Neuronal stem cell (in vitro differentiated cells): ENCODE measurements around the gene S100A9.

Experiments
- DNase-seq: peaks from one replicate; pipeline ENCODE4 v3.0.0-alpha.2; 2013; ENCODE audit warnings: low spot score
- H2AFZ ChIP-seq: one replicate; pipeline ENCODE4 v1.6.1; 2013; ENCODE audit warnings: mild to moderate bottlenecking, low read length, inconsistent platforms
- H2AK5ac ChIP-seq: 2 replicates; pipeline ENCODE4 v1.6.1; 2013; ENCODE audit warnings: low read depth, mild to moderate bottlenecking, inconsistent platforms, low read length, moderate library complexity, mixed read lengths
- H2BK120ac ChIP-seq: 2 replicates; pipeline ENCODE4 v1.6.1; 2013; ENCODE audit warnings: low read depth, mild to moderate bottlenecking, inconsistent platforms, low read length, moderate library complexity, mixed read lengths
- H2BK12ac ChIP-seq: one replicate; pipeline ENCODE4 v1.6.1; 2013; ENCODE audit warnings: low read length, inconsistent platforms
- H2BK15ac ChIP-seq: 2 replicates; pipeline ENCODE4 v1.6.1; 2013; ENCODE audit warnings: mild to moderate bottlenecking, low read length, inconsistent platforms, mixed read lengths
- H2BK5ac ChIP-seq: one replicate; pipeline ENCODE4 v1.6.1; 2013; ENCODE audit warnings: inconsistent platforms, mild to moderate bottlenecking, low read length, moderate library complexity
- H3K14ac ChIP-seq: one replicate; pipeline ENCODE4 v1.6.1; 2013; ENCODE audit warnings: low read length, inconsistent platforms
- H3K18ac ChIP-seq: 2 replicates; pipeline ENCODE4 v1.6.1; 2013; ENCODE audit warnings: low read length, inconsistent platforms
- H3K23ac ChIP-seq: 2 replicates; pipeline ENCODE4 v1.6.1; 2013; ENCODE audit warnings: low read depth, mild to moderate bottlenecking, mixed read lengths, low read length, inconsistent platforms; ENCODE audit not compliant: poor library complexity
- H3K27ac ChIP-seq: replicated peaks from 3 replicates; pipeline ENCODE4 v1.5.1; 2013; ENCODE audit warnings: low read length, inconsistent platforms
- H3K27me3 ChIP-seq, 3 experiments: 2 replicates each; pipeline ENCODE4 v1.6.1; 2013; ENCODE audit warnings: low read length in 3 of 3, mild to moderate bottlenecking in 2 of 3, inconsistent platforms in 1 of 3, low read depth in 1 of 3, mixed read lengths in 1 of 3, moderate library complexity in 1 of 3; ENCODE audit not compliant: control insufficient read depth in 3 of 3, insufficient read depth in 3 of 3
- H3K36me3 ChIP-seq, 2 donors: replicated peaks in 1 of 2; 2 replicates each; pipeline ENCODE4 v1.6.1; 2013; ENCODE audit warnings: low read length in 2 of 2; ENCODE audit not compliant: control insufficient read depth in 2 of 2, insufficient read depth in 2 of 2
- H3K4ac ChIP-seq: 2 replicates; pipeline ENCODE4 v1.6.1; 2013; ENCODE audit warnings: inconsistent platforms, mild to moderate bottlenecking, low read length, moderate library complexity
- H3K4me1 ChIP-seq, 2 donors: 1 replicate in 1 of 2; 2 replicates in 1 of 2; pipeline ENCODE4 v1.6.1; 2013; ENCODE audit warnings: low read length in 2 of 2, low read depth in 1 of 2; ENCODE audit not compliant: control insufficient read depth in 2 of 2, insufficient read depth in 1 of 2
- H3K4me2 ChIP-seq: one replicate; pipeline ENCODE4 v1.6.1; 2013; ENCODE audit warnings: mild to moderate bottlenecking, low read length, inconsistent platforms; ENCODE audit not compliant: insufficient read depth, poor library complexity, severe bottlenecking
- H3K4me3 ChIP-seq, 2 donors: 2 replicates each; pipeline ENCODE4 v1.5.1; 2013; ENCODE audit warnings: low read length in 2 of 2, mild to moderate bottlenecking in 2 of 2, inconsistent platforms in 1 of 2, moderate library complexity in 1 of 2
- H3K79me1 ChIP-seq: one replicate; pipeline ENCODE4 v1.6.1; 2013; ENCODE audit warnings: low read depth, mild to moderate bottlenecking, inconsistent platforms, low read length, moderate library complexity
- H3K9ac ChIP-seq: one replicate; pipeline ENCODE4 v1.6.1; 2013; ENCODE audit warnings: mild to moderate bottlenecking, low read depth, low read length, inconsistent platforms; ENCODE audit not compliant: poor library complexity
- H3K9me3 ChIP-seq, 2 donors: replicated peaks in 1 of 2; 2 replicates each; pipeline versions ENCODE3 to v1.6.1; 2013; ENCODE audit warnings: low read length in 2 of 2, mild to moderate bottlenecking in 2 of 2, inconsistent platforms in 1 of 2, low read depth in 1 of 2, mixed read lengths in 1 of 2, moderate library complexity in 1 of 2; ENCODE audit not compliant: control insufficient read depth in 2 of 2, insufficient read depth in 1 of 2
- H4K8ac ChIP-seq: one replicate; pipeline ENCODE4 v1.6.1; 2013; ENCODE audit warnings: low read depth, mild to moderate bottlenecking, inconsistent platforms, low read length, moderate library complexity
- H4K91ac ChIP-seq: one replicate; pipeline ENCODE4 v1.6.1; 2013; ENCODE audit warnings: low read length, low read depth, mild to moderate bottlenecking, inconsistent platforms; ENCODE audit not compliant: poor library complexity
- WGBS, 2 donors: extraction: QIAGEN DNeasy Blood & Tissue Kit; methylation state at CpG; one replicate each; pipeline ENCODE4 v1.1.7; 2013; ENCODE audit warnings: missing lambda C conversion rate in 2 of 2, mixed read lengths in 1 of 2; ENCODE audit not compliant: insufficient read length in 2 of 2, insufficient replicate concordance in 1 of 2; ENCODE audit errors: extremely low coverage in 2 of 2; 5-methylcytosine and 5-hydroxymethylcytosine counted together

S100A9 gene

DNA sequence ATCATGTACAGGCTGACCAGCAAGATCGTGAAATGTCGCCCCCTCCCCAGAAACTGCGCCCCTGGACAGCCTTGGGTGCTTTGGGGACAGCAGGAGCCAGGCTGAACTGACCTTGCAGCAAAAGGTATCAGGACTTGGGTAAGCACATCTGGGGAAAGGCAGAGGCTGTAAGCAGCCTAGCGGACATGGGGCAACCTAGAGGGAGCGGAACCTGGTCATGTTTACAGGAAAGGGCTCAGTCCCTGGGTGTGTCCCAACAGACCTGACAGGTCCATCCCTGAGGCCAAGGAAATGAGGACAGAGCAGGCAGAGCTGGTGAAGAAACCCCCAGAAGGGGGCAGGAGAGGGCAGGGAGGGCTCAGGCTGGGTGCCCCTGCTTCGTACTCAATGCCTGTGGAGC lies 36.3 kb downstream of the S100A9 start:
- peaks cover 0 to 44% (median 0%) of the 10 kb centered on the region in 3 experiments for H3K27me3 ChIP-seq
- H3K27ac ChIP-seq = no peak overlapping the region
- H4K91ac ChIP-seq = no peak overlapping the region
- no peaks in the 10 kb centered on the region for H3K4me1 ChIP-seq
- H3K23ac ChIP-seq = no peak overlapping the region
- H3K9me3 ChIP-seq = no peaks in the 10 kb centered on the region
- H3K4me2 ChIP-seq = no peak overlapping the region
- no peak overlapping the region for H3K14ac ChIP-seq
- H3K18ac ChIP-seq = no peak overlapping the region
- H2BK5ac ChIP-seq = no peak overlapping the region
- no peak overlapping the region for H4K8ac ChIP-seq
- H3K4ac ChIP-seq = no peak overlapping the region
- WGBS, 2 donors = no CpG with 5 or more reads among the region's 6 CpGs
- H2BK15ac ChIP-seq = no peak overlapping the region
- no peak overlapping the region for H2AFZ ChIP-seq
- no peak overlapping the region for H3K9ac ChIP-seq
- H3K4me3 ChIP-seq = peak overlapping the region in 1 of 2 donors; percentile 38
- H2AK5ac ChIP-seq = no peak overlapping the region
- H3K36me3 ChIP-seq = no peaks in the 10 kb centered on the region
- no peaks in the 10 kb centered on the region for H3K79me1 ChIP-seq
- H2BK120ac ChIP-seq = no peak overlapping the region
- no peak overlapping the region for H2BK12ac ChIP-seq
- no peak for DNase-seq

DNA sequence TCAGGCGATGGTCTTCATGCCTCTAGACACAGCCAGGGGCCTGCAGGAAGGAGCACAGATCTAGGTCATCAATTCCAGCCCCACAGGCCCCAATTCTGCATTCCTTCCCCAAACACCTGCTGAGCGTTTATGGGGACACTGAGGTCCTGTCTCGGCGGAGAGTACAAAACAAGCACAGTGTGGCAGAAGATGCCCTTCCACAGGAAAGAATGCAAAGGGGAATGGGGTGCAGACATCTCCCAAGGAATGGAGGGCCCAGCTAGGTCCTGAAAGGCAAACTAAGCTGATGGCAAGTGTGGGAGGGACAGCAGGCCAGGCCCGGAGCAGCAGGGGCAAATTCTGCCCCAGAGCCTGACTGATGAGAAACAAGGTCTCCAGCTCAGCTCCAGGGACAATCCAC lies 36.7 kb downstream of the S100A9 start:
- Histone ChIP-seq H3K14ac (no peak overlapping the region), H2BK15ac (no peak overlapping the region), H3K18ac (peak overlapping the region; percentile 16), H3K79me1 (no peaks in the 10 kb centered on the region), H3K27me3 (peaks cover 0 to 44% (median 0%) of the 10 kb centered on the region in 3 experiments), H3K9ac (no peak overlapping the region), H2BK12ac (no peak overlapping the region), H4K8ac (no peak overlapping the region), H3K4ac (no peak overlapping the region), H3K9me3 (no peaks in the 10 kb centered on the region), H2AFZ (no peak overlapping the region), H3K36me3 (no peaks in the 10 kb centered on the region), H3K27ac (no peak overlapping the region), H3K23ac (no peak overlapping the region), H4K91ac (no peak overlapping the region), H3K4me3 (no peak overlapping the region), H2AK5ac (no peak overlapping the region), H3K4me1 (no peaks in the 10 kb centered on the region), H3K4me2 (no peak overlapping the region), H2BK120ac (no peak overlapping the region), H2BK5ac (no peak overlapping the region)
- no CpG with 5 or more reads among the region's 5 CpGs for WGBS, 2 donors
- DNase-seq = no peak

DNA sequence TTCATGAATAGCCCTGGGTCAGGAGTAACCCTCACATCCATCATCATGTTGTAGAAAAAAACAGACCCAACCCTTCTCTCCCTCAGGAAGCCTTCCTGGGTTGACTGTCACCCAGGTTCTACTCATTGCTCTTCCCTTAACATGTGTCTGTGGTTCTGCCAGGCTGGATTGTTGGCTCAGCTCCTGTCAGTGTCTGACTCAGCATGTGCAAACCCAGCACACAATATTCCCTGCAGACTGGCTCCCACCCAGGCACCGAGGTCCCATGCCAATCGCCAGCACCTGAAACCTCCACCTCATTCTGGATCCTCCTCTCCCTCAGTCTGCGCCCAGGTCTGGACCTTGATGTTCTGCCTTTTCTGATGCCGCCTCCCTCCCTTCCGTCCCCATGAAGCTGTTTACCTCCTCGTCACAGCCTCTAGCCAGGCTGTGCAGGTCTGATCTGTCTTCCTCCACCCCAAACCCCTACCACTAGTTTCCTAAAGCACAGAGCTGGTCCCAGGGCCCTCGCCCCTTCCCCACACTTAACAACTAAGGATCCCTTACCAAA lies 37.6 kb downstream of the S100A9 start:
- Histone ChIP-seq H3K27me3 (peaks cover 0 to 46% (median 0%) of the 10 kb centered on the region in 3 experiments), H3K4me2 (no peak overlapping the region), H4K8ac (no peak overlapping the region), H4K91ac (no peak overlapping the region), H3K36me3 (no peaks in the 10 kb centered on the region), H3K14ac (no peak overlapping the region), H3K9me3 (no peaks in the 10 kb centered on the region), H2AK5ac (no peak overlapping the region), H3K4ac (no peak overlapping the region), H3K79me1 (no peaks in the 10 kb centered on the region), H3K27ac (no peak overlapping the region), H2BK5ac (no peak overlapping the region), H2BK12ac (no peak overlapping the region), H2BK120ac (no peak overlapping the region), H3K4me3 (no peak overlapping the region), H3K18ac (no peak overlapping the region), H3K9ac (no peak overlapping the region), H3K4me1 (no peaks in the 10 kb centered on the region), H3K23ac (no peak overlapping the region), H2BK15ac (no peak overlapping the region), H2AFZ (no peak overlapping the region)
- no peak for DNase-seq
- no CpG with 5 or more reads among the region's 7 CpGs for WGBS, 2 donors

DNA sequence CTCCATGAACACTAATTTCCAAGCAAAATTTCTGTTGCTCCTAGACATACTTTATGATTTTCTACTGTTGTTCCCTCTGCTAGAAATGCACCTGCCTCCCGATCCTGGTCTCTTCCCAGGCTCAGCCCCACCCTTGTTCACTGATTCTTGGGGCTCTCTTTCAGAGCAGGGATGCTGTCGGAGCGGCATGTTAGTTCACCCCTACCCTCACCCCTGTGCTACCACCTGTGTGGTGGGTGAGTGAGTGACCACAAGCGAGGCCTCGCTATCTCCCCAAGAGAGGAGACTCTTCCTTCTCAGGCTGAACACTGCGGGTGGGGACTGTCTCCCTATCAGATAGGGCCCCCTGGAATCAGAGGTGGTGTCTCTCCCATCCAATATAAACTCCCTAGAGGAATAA lies 38.1 kb downstream of the S100A9 start:
- no peak overlapping the region for H3K18ac ChIP-seq
- H2BK120ac ChIP-seq = no peak overlapping the region
- H3K9ac ChIP-seq = no peak overlapping the region
- H3K23ac ChIP-seq = no peak overlapping the region
- no peak for DNase-seq
- no peak overlapping the region for H3K4me2 ChIP-seq
- H2BK12ac ChIP-seq = no peak overlapping the region
- no peak overlapping the region for H3K4ac ChIP-seq
- no peak overlapping the region for H2AK5ac ChIP-seq
- H3K36me3 ChIP-seq = no peaks in the 10 kb centered on the region
- H3K27ac ChIP-seq = no peak overlapping the region
- H2AFZ ChIP-seq = no peak overlapping the region
- H3K14ac ChIP-seq = no peak overlapping the region
- WGBS, 2 donors = no CpG with 5 or more reads among the region's 6 CpGs
- H2BK15ac ChIP-seq = no peak overlapping the region
- no peak overlapping the region for H4K8ac ChIP-seq
- no peak overlapping the region for H3K4me3 ChIP-seq
- H3K79me1 ChIP-seq = no peaks in the 10 kb centered on the region
- no peaks in the 10 kb centered on the region for H3K9me3 ChIP-seq
- H3K27me3 ChIP-seq = peaks cover 0 to 42% (median 0%) of the 10 kb centered on the region in 3 experiments
- no peak overlapping the region for H2BK5ac ChIP-seq
- no peaks in the 10 kb centered on the region for H3K4me1 ChIP-seq
- H4K91ac ChIP-seq = no peak overlapping the region
